Measurements from ENCODE around the gene ITGA8.

DNA sequence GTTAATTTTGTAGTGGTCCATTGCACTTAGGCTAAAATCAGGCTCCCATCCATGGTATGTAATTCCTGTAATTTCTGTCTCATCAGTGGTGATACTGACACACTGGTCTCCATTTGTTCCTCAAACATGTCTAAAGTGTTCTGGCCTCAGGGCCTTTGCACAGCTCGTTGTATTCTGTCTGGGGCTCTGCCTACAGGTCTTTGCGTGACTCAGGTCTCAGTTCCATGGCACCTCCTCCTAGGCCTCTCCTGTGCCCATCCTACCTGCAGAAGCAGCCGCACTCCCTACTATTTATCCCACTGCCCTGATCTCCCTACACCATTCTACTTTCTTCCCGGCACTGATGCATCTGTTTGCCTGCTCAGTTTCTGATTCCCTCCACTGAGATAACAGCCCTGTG is 173.8 kb downstream of the ITGA8 start:
- TF ChIP-seq POLR2AphosphoS5 (IDR thresholded peaks at IDR 0.05) (no peak), POLR2A (IDR thresholded peaks at IDR 0.05) (no peak), EP300 (IDR thresholded peaks at IDR 0.05) (no peak)
- TF ChIP-seq, protein P1, sequence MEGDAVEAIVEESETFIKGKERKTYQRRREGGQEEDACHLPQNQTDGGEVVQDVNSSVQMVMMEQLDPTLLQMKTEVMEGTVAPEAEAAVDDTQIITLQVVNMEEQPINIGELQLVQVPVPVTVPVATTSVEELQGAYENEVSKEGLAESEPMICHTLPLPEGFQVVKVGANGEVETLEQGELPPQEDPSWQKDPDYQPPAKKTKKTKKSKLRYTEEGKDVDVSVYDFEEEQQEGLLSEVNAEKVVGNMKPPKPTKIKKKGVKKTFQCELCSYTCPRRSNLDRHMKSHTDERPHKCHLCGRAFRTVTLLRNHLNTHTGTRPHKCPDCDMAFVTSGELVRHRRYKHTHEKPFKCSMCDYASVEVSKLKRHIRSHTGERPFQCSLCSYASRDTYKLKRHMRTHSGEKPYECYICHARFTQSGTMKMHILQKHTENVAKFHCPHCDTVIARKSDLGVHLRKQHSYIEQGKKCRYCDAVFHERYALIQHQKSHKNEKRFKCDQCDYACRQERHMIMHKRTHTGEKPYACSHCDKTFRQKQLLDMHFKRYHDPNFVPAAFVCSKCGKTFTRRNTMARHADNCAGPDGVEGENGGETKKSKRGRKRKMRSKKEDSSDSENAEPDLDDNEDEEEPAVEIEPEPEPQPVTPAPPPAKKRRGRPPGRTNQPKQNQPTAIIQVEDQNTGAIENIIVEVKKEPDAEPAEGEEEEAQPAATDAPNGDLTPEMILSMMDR (IDR thresholded peaks at IDR 0.05): no peak
